ENCODE results near the gene AIF1L. TPM values are rescaled to one million over a fixed set of nuclear protein-coding genes. Genes with fewer than 3 reads are reported as not detected.

Gene AIF1L
- total and polyA plus RNA-seq, 4 donors, result 5.5 to 38.1 (median 27.6) TPM

Other genes with a start within 250 kb of the AIF1L start
- not detected for gene QRFP, start 199.7 kb upstream of the AIF1L start, total RNA-seq
- gene QRFP, start 199.7 kb upstream of the AIF1L start, polyA plus RNA-seq, result not detected
- gene FIBCD1, start 157.3 kb upstream of the AIF1L start, total RNA-seq, result not detected
- gene FIBCD1, start 157.3 kb upstream of the AIF1L start, polyA plus RNA-seq, result under 1 TPM in 1 of 2 donors, not detected in 1; 0.13 TPM
- under 1 TPM; 0.32 to 0.39 TPM for gene LAMC3, start 87.4 kb upstream of the AIF1L start, total RNA-seq
- gene LAMC3, start 87.4 kb upstream of the AIF1L start, polyA plus RNA-seq, result 1 to 10 TPM; 1.1 to 1.3 TPM
- 10 to 100 TPM; 53.2 to 63.6 TPM for gene NUP214, start 29.1 kb downstream of the AIF1L start, total RNA-seq
- 10 to 100 TPM in 1 of 2 donors, 1 to 10 TPM in 1; 6.6 to 27.5 TPM for gene NUP214, start 29.1 kb downstream of the AIF1L start, polyA plus RNA-seq
- 1 to 10 TPM; 4.0 to 6.3 TPM for gene FAM78A, start 180.0 kb downstream of the AIF1L start, total RNA-seq
- 1 to 10 TPM in 1 of 2 donors, under 1 TPM in 1; 0.59 to 2.0 TPM for gene FAM78A, start 180.0 kb downstream of the AIF1L start, polyA plus RNA-seq
- 1 to 10 TPM; 6.6 to 9.5 TPM for gene PLPP7, start 193.2 kb downstream of the AIF1L start, total RNA-seq
- 10 to 100 TPM in 1 of 2 donors, 1 to 10 TPM in 1; 5.6 to 11.1 TPM for gene PLPP7, start 193.2 kb downstream of the AIF1L start, polyA plus RNA-seq